HepG2 (cell line): ENCODE measurements around the gene CCDC83. TPM values are rescaled to one million over a fixed set of nuclear protein-coding genes. Genes with fewer than 3 reads are reported as not detected.

Source experiments
- FOXK1 ChIP-seq: sonication (generic); formaldehyde crosslinking; IDR thresholded peaks from 2 replicates; pipeline ENCODE4 v1.4.0; 2020; ENCODE audit warnings: low read depth, missing genetic modification reagents, borderline replicate concordance
- GABPB1 ChIP-seq: IDR thresholded peaks from 2 replicates; pipeline ENCODE4 v1.6.1; 2016; ENCODE audit warnings: mild to moderate bottlenecking, missing genetic modification reagents, moderate library complexity, missing compliant biosample characterization
- HES4 ChIP-seq: sonication (generic); formaldehyde crosslinking; IDR thresholded peaks from 2 replicates; pipeline ENCODE4 v1.9.0; 2021; ENCODE audit warnings: mild to moderate bottlenecking, missing genetic modification reagents, borderline replicate concordance
- KDM1A ChIP-seq: IDR thresholded peaks from 2 replicates; pipeline ENCODE4 v1.6.1; 2016; ENCODE audit warnings: missing compliant biosample characterization
- KDM5B ChIP-seq: sonication (generic); formaldehyde crosslinking; IDR thresholded peaks from 2 replicates; pipeline ENCODE4 v1.4.0; 2020; ENCODE audit warnings: missing genetic modification reagents, mild to moderate bottlenecking, borderline replicate concordance
- MYNN ChIP-seq: sonication (generic); formaldehyde crosslinking; IDR thresholded peaks from 2 replicates; pipeline ENCODE4 v1.4.0; 2020; ENCODE audit warnings: mild to moderate bottlenecking, low read depth, missing genetic modification reagents
- NFYC ChIP-seq: IDR thresholded peaks from 2 replicates; pipeline ENCODE4 v1.6.1; 2016; ENCODE audit warnings: missing genetic modification reagents, missing compliant biosample characterization
- SAP130 ChIP-seq: IDR thresholded peaks from 2 replicates; pipeline ENCODE4 v1.6.1; 2016; ENCODE audit warnings: low read depth
- SNRNP70 ChIP-seq: fragments of 200-400 bp; formaldehyde crosslinking; IDR thresholded peaks from 2 replicates; pipeline ENCODE4 v1.6.1; 2017; ENCODE audit warnings: mild to moderate bottlenecking, low read depth, low read length, moderate library complexity
- ZIK1 ChIP-seq: sonication (generic); formaldehyde crosslinking; IDR thresholded peaks from 2 replicates; pipeline ENCODE4 v1.5.0; 2020; ENCODE audit warnings: mild to moderate bottlenecking, low read depth, missing genetic modification reagents, borderline replicate concordance
- ZNF136 ChIP-seq: sonication (generic); formaldehyde crosslinking; IDR thresholded peaks from 2 replicates; pipeline ENCODE4 v1.8.1; 2022; ENCODE audit warnings: low read depth, mild to moderate bottlenecking, moderate library complexity, missing genetic modification reagents
- ZNF205 ChIP-seq: IDR thresholded peaks from 2 replicates; pipeline ENCODE4 v1.6.1; 2018; ENCODE audit warnings: missing biosample characterization, missing genetic modification reagents
- ZNF30 ChIP-seq: sonication (generic); formaldehyde crosslinking; IDR thresholded peaks from 2 replicates; pipeline ENCODE4 v1.5.0; 2020; ENCODE audit warnings: mild to moderate bottlenecking, missing genetic modification reagents
- ZNF441 ChIP-seq: sonication (generic); formaldehyde crosslinking; IDR thresholded peaks from 2 replicates; pipeline ENCODE4 v1.7.0; 2021; ENCODE audit warnings: missing genetic modification reagents, borderline replicate concordance
- ZNF496 ChIP-seq: sonication (generic); formaldehyde crosslinking; IDR thresholded peaks from 2 replicates; pipeline ENCODE4 v1.8.1; 2023; ENCODE audit warnings: mild to moderate bottlenecking, moderate library complexity, missing genetic modification reagents; ENCODE audit not compliant: insufficient replicate concordance
- polyA plus RNA-seq, 8 experiments: library from polyadenylated mRNA; depleted of rRNA in 3 of 8; stranded (reverse) in 7 of 8; unstranded in 1 of 8; fragments of >200 nt; fragmentation: Illumina TruSeq in 4 of 8; extraction: Trizol in 4 of 8; gene quantifications; 2 replicates each; pipeline versions ENCODE4 v1.2.1 to v1.2.3, GENCODE V29; 2011 to 2016; ENCODE audit warnings: low read depth in 4 of 8, missing spikeins in 1 of 8, mixed read lengths in 1 of 8; ENCODE audit not compliant: insufficient read depth in 1 of 8
- total RNA-seq, 5 experiments: library from RNA; depleted of rRNA; stranded (reverse); fragments of >200 nt; fragmentation: Illumina TruSeq; extraction: Trizol; gene quantifications; 2 replicates each; pipeline ENCODE4 v1.2.3, GENCODE V29; 2016; ENCODE audit warnings: low read depth in 1 of 5
- TF ChIP-seq, protein P1 (sequence below): sonication (generic); formaldehyde crosslinking; IDR thresholded peaks from 2 replicates; pipeline ENCODE4 v1.5.1; 2020; ENCODE audit warnings: missing genetic modification reagents, mild to moderate bottlenecking, borderline replicate concordance
- TF ChIP-seq, protein P2 (sequence below): IDR thresholded peaks from 2 replicates; pipeline ENCODE4 v1.6.1; 2016; ENCODE audit warnings: missing genetic modification reagents, missing compliant biosample characterization
- TF ChIP-seq, protein P3 (sequence below): sonication (generic); formaldehyde crosslinking; IDR thresholded peaks from 2 replicates; pipeline ENCODE4 v1.8.0; 2023; ENCODE audit warnings: mild to moderate bottlenecking, missing genetic modification reagents
- TF ChIP-seq, protein P4 (sequence below): sonication (generic); formaldehyde crosslinking; IDR thresholded peaks from 2 replicates; pipeline ENCODE4 v1.5.1; 2020; ENCODE audit warnings: mild to moderate bottlenecking, missing genetic modification reagents, borderline replicate concordance
- TF ChIP-seq, protein P5 (sequence below): sonication (generic); formaldehyde crosslinking; IDR thresholded peaks from 2 replicates; pipeline ENCODE4 v1.4.0; 2020; ENCODE audit warnings: missing genetic modification reagents
- TF ChIP-seq, protein P6 (sequence below): sonication (generic); formaldehyde crosslinking; IDR thresholded peaks from 2 replicates; pipeline ENCODE4 v1.8.1; 2023; ENCODE audit warnings: mild to moderate bottlenecking, missing genetic modification reagents
- TF ChIP-seq, protein P7 (sequence below): fragments of 450-650 bp; IDR thresholded peaks from 2 replicates; pipeline ENCODE4 v1.6.1; 2017
- TF ChIP-seq, protein P8 (sequence below): sonication (generic); formaldehyde crosslinking; IDR thresholded peaks from 2 replicates; pipeline ENCODE4 v1.4.0; 2020; ENCODE audit warnings: mild to moderate bottlenecking, missing genetic modification reagents

CCDC83 gene
- total and polyA plus RNA-seq, 2 of the 13 experiments (the other 11 are each of a cell fraction or from before 2014, with no cell fraction given): not detected

DNA sequence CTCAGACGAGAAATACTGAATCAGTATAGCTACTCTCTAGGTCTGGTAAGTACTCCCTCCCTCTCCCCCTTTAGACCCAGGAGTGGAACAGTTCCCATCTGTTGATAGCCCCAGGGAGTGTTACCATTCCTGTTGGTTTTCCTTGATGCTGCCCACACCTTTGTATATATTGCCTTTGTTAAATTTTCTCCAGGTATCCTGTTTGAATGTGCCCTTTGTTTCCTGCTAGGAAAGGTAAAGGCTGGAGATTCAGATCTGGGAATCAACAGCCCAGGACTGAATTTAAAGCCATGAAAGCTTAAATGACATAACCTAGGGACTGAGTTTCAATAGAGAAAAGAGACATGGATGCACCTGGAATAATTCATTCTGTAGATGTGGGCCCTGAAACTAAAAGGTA lies 68.3 kb downstream of the CCDC83 start (continued):
- TF ChIP-seq, protein P1, sequence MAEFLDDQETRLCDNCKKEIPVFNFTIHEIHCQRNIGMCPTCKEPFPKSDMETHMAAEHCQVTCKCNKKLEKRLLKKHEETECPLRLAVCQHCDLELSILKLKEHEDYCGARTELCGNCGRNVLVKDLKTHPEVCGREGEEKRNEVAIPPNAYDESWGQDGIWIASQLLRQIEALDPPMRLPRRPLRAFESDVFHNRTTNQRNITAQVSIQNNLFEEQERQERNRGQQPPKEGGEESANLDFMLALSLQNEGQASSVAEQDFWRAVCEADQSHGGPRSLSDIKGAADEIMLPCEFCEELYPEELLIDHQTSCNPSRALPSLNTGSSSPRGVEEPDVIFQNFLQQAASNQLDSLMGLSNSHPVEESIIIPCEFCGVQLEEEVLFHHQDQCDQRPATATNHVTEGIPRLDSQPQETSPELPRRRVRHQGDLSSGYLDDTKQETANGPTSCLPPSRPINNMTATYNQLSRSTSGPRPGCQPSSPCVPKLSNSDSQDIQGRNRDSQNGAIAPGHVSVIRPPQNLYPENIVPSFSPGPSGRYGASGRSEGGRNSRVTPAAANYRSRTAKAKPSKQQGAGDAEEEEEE (CRISPR knock-in tag): no peak
- TF ChIP-seq ZNF136 (CRISPR knock-in tag) (no peak), KDM5B (CRISPR knock-in tag) (no peak), ZNF496 (CRISPR knock-in tag) (no peak), MYNN (CRISPR knock-in tag) (no peak), NFYC (no peak), ZNF441 (peak; percentile 37; the same call in 1 of the 2 replicates), SNRNP70 (no peak), ZNF30 (CRISPR knock-in tag) (no peak), ZNF205 (CRISPR knock-in tag) (no peak), ZIK1 (no peak), FOXK1 (CRISPR knock-in tag) (peak; percentile 21; the same call in 1 of the 2 replicates), HES4 (CRISPR knock-in tag) (no peak), SAP130 (CRISPR knock-in tag) (peak; percentile 52; the same call in 1 of the 2 replicates), KDM1A (CRISPR knock-in tag) (no peak), GABPB1 (CRISPR knock-in tag) (no peak)
- TF ChIP-seq, protein P2, sequence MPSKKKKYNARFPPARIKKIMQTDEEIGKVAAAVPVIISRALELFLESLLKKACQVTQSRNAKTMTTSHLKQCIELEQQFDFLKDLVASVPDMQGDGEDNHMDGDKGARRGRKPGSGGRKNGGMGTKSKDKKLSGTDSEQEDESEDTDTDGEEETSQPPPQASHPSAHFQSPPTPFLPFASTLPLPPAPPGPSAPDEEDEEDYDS (CRISPR knock-in tag): no peak; the same call in 1 of the 2 replicates
- TF ChIP-seq, protein P3, sequence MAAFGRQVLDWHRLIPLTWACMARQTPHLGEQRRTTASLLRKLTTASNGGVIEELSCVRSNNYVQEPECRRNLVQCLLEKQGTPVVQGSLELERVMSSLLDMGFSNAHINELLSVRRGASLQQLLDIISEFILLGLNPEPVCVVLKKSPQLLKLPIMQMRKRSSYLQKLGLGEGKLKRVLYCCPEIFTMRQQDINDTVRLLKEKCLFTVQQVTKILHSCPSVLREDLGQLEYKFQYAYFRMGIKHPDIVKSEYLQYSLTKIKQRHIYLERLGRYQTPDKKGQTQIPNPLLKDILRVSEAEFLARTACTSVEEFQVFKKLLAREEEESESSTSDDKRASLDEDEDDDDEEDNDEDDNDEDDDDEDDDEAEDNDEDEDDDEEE (CRISPR knock-in tag): no peak
- TF ChIP-seq, protein P4, sequence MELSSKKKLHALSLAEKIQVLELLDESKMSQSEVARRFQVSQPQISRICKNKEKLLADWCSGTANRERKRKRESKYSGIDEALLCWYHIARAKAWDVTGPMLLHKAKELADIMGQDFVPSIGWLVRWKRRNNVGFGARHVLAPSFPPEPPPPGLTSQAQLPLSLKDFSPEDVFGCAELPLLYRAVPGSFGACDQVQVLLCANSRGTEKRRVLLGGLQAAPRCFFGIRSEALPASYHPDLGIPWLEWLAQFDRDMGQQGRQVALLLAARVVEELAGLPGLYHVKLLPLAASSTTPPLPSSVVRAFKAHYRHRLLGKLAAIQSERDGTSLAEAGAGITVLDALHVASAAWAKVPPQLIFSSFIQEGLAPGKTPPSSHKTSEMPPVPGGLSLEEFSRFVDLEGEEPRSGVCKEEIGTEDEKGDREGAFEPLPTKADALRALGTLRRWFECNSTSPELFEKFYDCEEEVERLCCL: no peak
- TF ChIP-seq, protein P5, sequence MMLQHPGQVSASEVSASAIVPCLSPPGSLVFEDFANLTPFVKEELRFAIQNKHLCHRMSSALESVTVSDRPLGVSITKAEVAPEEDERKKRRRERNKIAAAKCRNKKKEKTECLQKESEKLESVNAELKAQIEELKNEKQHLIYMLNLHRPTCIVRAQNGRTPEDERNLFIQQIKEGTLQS: no peak
- TF ChIP-seq, protein P6, sequence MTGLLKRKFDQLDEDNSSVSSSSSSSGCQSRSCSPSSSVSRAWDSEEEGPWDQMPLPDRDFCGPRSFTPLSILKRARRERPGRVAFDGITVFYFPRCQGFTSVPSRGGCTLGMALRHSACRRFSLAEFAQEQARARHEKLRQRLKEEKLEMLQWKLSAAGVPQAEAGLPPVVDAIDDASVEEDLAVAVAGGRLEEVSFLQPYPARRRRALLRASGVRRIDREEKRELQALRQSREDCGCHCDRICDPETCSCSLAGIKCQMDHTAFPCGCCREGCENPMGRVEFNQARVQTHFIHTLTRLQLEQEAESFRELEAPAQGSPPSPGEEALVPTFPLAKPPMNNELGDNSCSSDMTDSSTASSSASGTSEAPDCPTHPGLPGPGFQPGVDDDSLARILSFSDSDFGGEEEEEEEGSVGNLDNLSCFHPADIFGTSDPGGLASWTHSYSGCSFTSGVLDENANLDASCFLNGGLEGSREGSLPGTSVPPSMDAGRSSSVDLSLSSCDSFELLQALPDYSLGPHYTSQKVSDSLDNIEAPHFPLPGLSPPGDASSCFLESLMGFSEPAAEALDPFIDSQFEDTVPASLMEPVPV (CRISPR knock-in tag): no peak
- TF ChIP-seq, protein P7, sequence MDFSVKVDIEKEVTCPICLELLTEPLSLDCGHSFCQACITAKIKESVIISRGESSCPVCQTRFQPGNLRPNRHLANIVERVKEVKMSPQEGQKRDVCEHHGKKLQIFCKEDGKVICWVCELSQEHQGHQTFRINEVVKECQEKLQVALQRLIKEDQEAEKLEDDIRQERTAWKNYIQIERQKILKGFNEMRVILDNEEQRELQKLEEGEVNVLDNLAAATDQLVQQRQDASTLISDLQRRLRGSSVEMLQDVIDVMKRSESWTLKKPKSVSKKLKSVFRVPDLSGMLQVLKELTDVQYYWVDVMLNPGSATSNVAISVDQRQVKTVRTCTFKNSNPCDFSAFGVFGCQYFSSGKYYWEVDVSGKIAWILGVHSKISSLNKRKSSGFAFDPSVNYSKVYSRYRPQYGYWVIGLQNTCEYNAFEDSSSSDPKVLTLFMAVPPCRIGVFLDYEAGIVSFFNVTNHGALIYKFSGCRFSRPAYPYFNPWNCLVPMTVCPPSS: no peak
- TF ChIP-seq, protein P8, sequence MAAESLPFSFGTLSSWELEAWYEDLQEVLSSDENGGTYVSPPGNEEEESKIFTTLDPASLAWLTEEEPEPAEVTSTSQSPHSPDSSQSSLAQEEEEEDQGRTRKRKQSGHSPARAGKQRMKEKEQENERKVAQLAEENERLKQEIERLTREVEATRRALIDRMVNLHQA (CRISPR knock-in tag): no peak
